SK-N-DZ (cell line): ENCODE data around the gene LYL1. TPM values are rescaled to one million over a fixed set of nuclear protein-coding genes. Genes with fewer than 3 reads are reported as not detected.
A peak's percentile ranks its signal among the peaks of the same experiment; 100 is the strongest.
"Not testable (repeated sequence)": the region's sequence is repeated elsewhere in the genome, so short reads cannot be mapped to it uniquely, and the experiment has no call there.

ENCODE experiments used
- DNase-seq: peaks from one replicate; pipeline ENCODE4 v3.0.0-alpha.2; 2015; ENCODE audit warnings: low spot score
- polyA plus RNA-seq, 2 experiments: library from polyadenylated mRNA; depleted of rRNA; stranded (reverse); fragments of >200 nt; gene quantifications; 2 replicates each; pipeline ENCODE4 v1.2.3, GENCODE V29; 2014

The LYL1 gene
- polyA plus RNA-seq (2014; cell fraction: cytosol; rRNA removed), result 9.6 and 14.0 TPM in 2 replicates
- polyA plus RNA-seq (2014; cell fraction: nucleus; rRNA removed), result 12.2 and 12.8 TPM in 2 replicates

- DNase-seq, result peak; percentile 69
These were observed at the start of gene LYL1 for GRCh38 chr19:13102666-13103580. Gene LYL1, minus strand, starts transcription at chr19:13102858. Its CDS starts 1,687 bp downstream, at chr19:13101171.

- peak; percentile 96 for DNase-seq
These were observed 49.1 kb upstream of the LYL1 start for GRCh38 chr19:13151605-13152355.

- DNase-seq, result no peak
These were observed 48.4 kb upstream of the LYL1 start for GRCh38 chr19:13150931-13151604.

- DNase-seq, result peak; percentile 85
These were observed 47.7 kb upstream of the LYL1 start, which contains the start of the genes IER2 and STX10 for GRCh38 chr19:13150187-13150930. Gene IER2, plus strand, starts transcription at chr19:13150411. Its CDS starts 2,776 bp downstream, at chr19:13153187. Gene STX10, minus strand, starts transcription at chr19:13150375. Its CDS starts 202 bp downstream, at chr19:13150173.

GRCh38 chr19:13149628-13150186 lies 47.0 kb upstream of the LYL1 start:
- DNase-seq, result peak; percentile 53

- not testable (repeated sequence) for DNase-seq
These were observed 46.5 kb upstream of the LYL1 start for GRCh38 chr19:13149173-13149627.

- DNase-seq, result no peak
These were observed 44.3 kb upstream of the LYL1 start for GRCh38 chr19:13146763-13147563.

GRCh38 chr19:13139633-13140311 lies 37.1 kb upstream of the LYL1 start:
- DNase-seq, result no peak

- no peak for DNase-seq
These were observed 36.2 kb upstream of the LYL1 start for GRCh38 chr19:13138916-13139198.

- DNase-seq, result no peak
These were observed 35.7 kb upstream of the LYL1 start for GRCh38 chr19:13138171-13138915.

- no peak for DNase-seq
These were observed 34.7 kb upstream of the LYL1 start for GRCh38 chr19:13137290-13137794.

- DNase-seq, result no peak
These were observed 32.7 kb upstream of the LYL1 start for GRCh38 chr19:13135068-13136062.

- DNase-seq, result no peak
These were observed 32.0 kb upstream of the LYL1 start for GRCh38 chr19:13134626-13135025.

- DNase-seq, result no peak
These were observed 30.7 kb upstream of the LYL1 start for GRCh38 chr19:13133241-13133870.

- no peak for DNase-seq
These were observed 30.0 kb upstream of the LYL1 start for GRCh38 chr19:13132471-13133180.
